ENCODE measurements around the gene ZNF593. TPM values are rescaled to one million over a fixed set of nuclear protein-coding genes. Genes with fewer than 3 reads are reported as not detected.

Gene ZNF593
- total and polyA plus RNA-seq, 2 of the 13 experiments (the other 11 are each of a cell fraction or from before 2014, with no cell fraction given): 37.3 to 55.8 TPM

- ATAC-seq (no peak), FAIRE-seq (no peak), DNase-seq (ENCODE audit: low spot score) (no peak)
- H3K27me3 ChIP-seq (ENCODE audit: control insufficient read depth in 1 of 2, insufficient read depth in 2 of 2, low read length in 2 of 2): no peaks in the 10 kb centered on the region
- no peak overlapping the region for H3K27ac ChIP-seq (ENCODE audit: extremely low read length, insufficient read depth, low read length)
- H3K36me3 ChIP-seq (replicated peaks in 1 of 2; ENCODE audit: control insufficient read depth in 1 of 2, insufficient read depth in 2 of 2, low read length in 2 of 2): peaks cover 0 to 2% of the 10 kb centered on the region in 2 experiments; a peak in 2 of 5 replicates
- no CpG with 5 or more reads among the region's 7 CpGs for WGBS (ENCODE audit: low lambda C conversion rate)
- H3K4me1 ChIP-seq (ENCODE audit: insufficient read depth, low read length): peaks cover 16% of the 10 kb centered on the region
- CTCF ChIA-PET (ENCODE audit: low intra/inter-chr PET ratio, low total read pairs): no interaction called here
- BruUV-seq (replicated peaks): no TSS peak
- no peak overlapping the region for H3K4me3 ChIP-seq (replicated peaks in 1 of 3; ENCODE audit: insufficient read depth in 1 of 3, low read depth in 2 of 3, low read length in 3 of 3)
- no peaks in the 10 kb centered on the region for H3K79me2 ChIP-seq (ENCODE audit: insufficient read depth, low read length)
- intact Hi-C loops (cut with micrococcal nuclease; ENCODE audit: unreplicated experiment) (no loop called here), in situ Hi-C loops (cut with HindIII; ENCODE audit: extremely low pct_ligation_motif_present, low pct_unique_long_range_greater_than_20kb) (no loop called here)
- no peak overlapping the region for H3K4me2 ChIP-seq (ENCODE audit: low read depth, low read length)
- H3K9ac ChIP-seq (ENCODE audit: insufficient read depth, low read depth, low read length): no peak overlapping the region
- H2AFZ ChIP-seq (ENCODE audit: low read length): no peak overlapping the region
- TF ChIP-seq ZNF296 (CRISPR knock-in tag; conservative IDR thresholded peaks at IDR 0.05) (no peak), ZBED4 (CRISPR knock-in tag; IDR thresholded peaks at IDR 0.05; ENCODE audit: borderline replicate concordance) (no peak), ZNF646 (CRISPR knock-in tag; IDR thresholded peaks at IDR 0.05) (no peak)
- POLR2A ChIA-PET: no interaction called here
- no peaks in the 10 kb centered on the region for H3K9me3 ChIP-seq (ENCODE audit: low read length)
- H4K20me1 ChIP-seq (ENCODE audit: insufficient read depth, low read length): no peaks in the 10 kb centered on the region
These were observed 12.6 kb downstream of the ZNF593 start for GRCh38 chr1:26182383-26182696.
